Measurements from ENCODE around the gene SRP68. TPM values are rescaled to one million over a fixed set of nuclear protein-coding genes. Genes with fewer than 3 reads are reported as not detected.

Gene SRP68
- total and polyA plus RNA-seq, 9 of the 15 experiments (the other 6 are each of a cell fraction or from before 2014, with no cell fraction given), result 29.4 to 92.6 (median 36.2) TPM

DNA sequence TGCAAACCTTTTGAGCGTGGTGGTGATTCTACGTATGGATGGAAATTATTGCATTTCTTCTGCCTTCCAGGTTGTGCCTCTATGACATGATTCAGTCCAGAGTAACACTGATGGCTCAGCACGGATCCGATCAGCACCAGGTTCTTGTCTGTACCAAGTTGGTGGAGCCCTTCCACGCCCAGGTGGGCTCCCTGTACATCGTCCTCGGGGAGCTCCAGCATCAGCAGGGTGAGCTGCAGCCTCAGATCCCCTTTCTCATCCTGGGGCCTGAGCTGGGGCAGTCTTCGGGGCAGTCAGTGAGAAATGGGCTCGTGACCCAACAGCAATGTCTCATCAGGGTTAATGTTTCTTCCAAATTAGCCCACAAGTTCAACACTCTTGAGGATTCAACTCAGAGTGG lies 80.9 kb downstream of the SRP68 start:
- intact Hi-C loops (cut with micrococcal nuclease), result no loop called here
- H2AFZ ChIP-seq (ENCODE audit: low read depth, low read length), result no peak overlapping the region
- DNase-seq (ENCODE audit: extremely low read depth in 1 of 4, low spot score in 3 of 4) (no peak), ATAC-seq (no peak), FAIRE-seq (no peak)
- no peak overlapping the region for H3K27ac ChIP-seq (ENCODE audit: extremely low read depth, low read depth, low read length)
- H4K20me1 ChIP-seq (replicated peaks; ENCODE audit: control insufficient read depth, insufficient read depth, low read length), result no peaks in the 10 kb centered on the region
- no peaks in the 10 kb centered on the region for H3K9me1 ChIP-seq (ENCODE audit: control insufficient read depth, insufficient read depth, low read length)
- in situ Hi-C loops (cut with MboI), result no loop called here
- ChIA-PET POLR2A (interaction anchor here (0.6 to 1.5 kb wide), 2 partner anchors 18 to 36 kb away, joined by 3 to 4 read pairs; no protein-coding TSS in a partner anchor), CTCF (ENCODE audit: low intra/inter-chr PET ratio) (no interaction called here)
- H3K9ac ChIP-seq (ENCODE audit: insufficient read depth in 1 of 2, low read depth in 2 of 2, low read length in 2 of 2), result no peak overlapping the region; a peak in 1 of 4 replicates
- WGBS (ENCODE audit: insufficient coverage, low coverage, missing lambda C conversion rate), result 87% methylated on average over 9 of the region's 9 CpGs
- H3K79me2 ChIP-seq (ENCODE audit: control insufficient read depth, insufficient read depth, low read length), result no peaks in the 10 kb centered on the region
- no peak overlapping the region for H3K4me3 ChIP-seq
- no peaks in the 10 kb centered on the region for H3K9me3 ChIP-seq (replicated peaks; ENCODE audit: control insufficient read depth, insufficient read depth, low read depth, low read length)
- H3K4me1 ChIP-seq (replicated peaks in 1 of 2; ENCODE audit: control insufficient read depth in 2 of 2, insufficient read depth in 2 of 2, low read length in 2 of 2), result no peaks in the 10 kb centered on the region
- H3K36me3 ChIP-seq (ENCODE audit: control insufficient read depth, insufficient read depth, low read length), result peaks cover 22% of the 10 kb centered on the region; the same call in 2 of the 3 replicates
- no peaks in the 10 kb centered on the region for H3K27me3 ChIP-seq (ENCODE audit: control insufficient read depth in 2 of 2, insufficient read depth in 2 of 2, low read length in 2 of 2)
- BruUV-seq (replicated peaks), result no TSS peak
- H3K4me2 ChIP-seq (ENCODE audit: insufficient read depth, low read length), result no peak overlapping the region
- TF ChIP-seq, protein P1, sequence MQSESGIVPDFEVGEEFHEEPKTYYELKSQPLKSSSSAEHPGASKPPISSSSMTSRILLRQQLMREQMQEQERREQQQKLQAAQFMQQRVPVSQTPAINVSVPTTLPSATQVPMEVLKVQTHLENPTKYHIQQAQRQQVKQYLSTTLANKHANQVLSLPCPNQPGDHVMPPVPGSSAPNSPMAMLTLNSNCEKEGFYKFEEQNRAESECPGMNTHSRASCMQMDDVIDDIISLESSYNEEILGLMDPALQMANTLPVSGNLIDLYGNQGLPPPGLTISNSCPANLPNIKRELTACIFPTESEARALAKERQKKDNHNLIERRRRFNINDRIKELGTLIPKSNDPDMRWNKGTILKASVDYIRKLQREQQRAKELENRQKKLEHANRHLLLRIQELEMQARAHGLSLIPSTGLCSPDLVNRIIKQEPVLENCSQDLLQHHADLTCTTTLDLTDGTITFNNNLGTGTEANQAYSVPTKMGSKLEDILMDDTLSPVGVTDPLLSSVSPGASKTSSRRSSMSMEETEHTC (IDR thresholded peaks at IDR 0.05), result no peak
- TF ChIP-seq MYNN (IDR thresholded peaks at IDR 0.05), result no peak
- TF ChIP-seq MYNN (CRISPR knock-in tag; IDR thresholded peaks at IDR 0.05), result no peak
- TF ChIP-seq FOXM1 (IDR thresholded peaks at IDR 0.05; ENCODE audit: low read depth), result no peak
- TF ChIP-seq FOXM1 (CRISPR knock-in tag; IDR thresholded peaks at IDR 0.05; ENCODE audit: low read depth), result no peak
- no peak for TF ChIP-seq NFATC3 (IDR thresholded peaks at IDR 0.05)
- no peak for TF ChIP-seq HMGN3 (IDR thresholded peaks at IDR 0.05; ENCODE audit: borderline replicate concordance, extremely low read depth, insufficient read length, low read depth, low read length)
- TF ChIP-seq, protein P2, sequence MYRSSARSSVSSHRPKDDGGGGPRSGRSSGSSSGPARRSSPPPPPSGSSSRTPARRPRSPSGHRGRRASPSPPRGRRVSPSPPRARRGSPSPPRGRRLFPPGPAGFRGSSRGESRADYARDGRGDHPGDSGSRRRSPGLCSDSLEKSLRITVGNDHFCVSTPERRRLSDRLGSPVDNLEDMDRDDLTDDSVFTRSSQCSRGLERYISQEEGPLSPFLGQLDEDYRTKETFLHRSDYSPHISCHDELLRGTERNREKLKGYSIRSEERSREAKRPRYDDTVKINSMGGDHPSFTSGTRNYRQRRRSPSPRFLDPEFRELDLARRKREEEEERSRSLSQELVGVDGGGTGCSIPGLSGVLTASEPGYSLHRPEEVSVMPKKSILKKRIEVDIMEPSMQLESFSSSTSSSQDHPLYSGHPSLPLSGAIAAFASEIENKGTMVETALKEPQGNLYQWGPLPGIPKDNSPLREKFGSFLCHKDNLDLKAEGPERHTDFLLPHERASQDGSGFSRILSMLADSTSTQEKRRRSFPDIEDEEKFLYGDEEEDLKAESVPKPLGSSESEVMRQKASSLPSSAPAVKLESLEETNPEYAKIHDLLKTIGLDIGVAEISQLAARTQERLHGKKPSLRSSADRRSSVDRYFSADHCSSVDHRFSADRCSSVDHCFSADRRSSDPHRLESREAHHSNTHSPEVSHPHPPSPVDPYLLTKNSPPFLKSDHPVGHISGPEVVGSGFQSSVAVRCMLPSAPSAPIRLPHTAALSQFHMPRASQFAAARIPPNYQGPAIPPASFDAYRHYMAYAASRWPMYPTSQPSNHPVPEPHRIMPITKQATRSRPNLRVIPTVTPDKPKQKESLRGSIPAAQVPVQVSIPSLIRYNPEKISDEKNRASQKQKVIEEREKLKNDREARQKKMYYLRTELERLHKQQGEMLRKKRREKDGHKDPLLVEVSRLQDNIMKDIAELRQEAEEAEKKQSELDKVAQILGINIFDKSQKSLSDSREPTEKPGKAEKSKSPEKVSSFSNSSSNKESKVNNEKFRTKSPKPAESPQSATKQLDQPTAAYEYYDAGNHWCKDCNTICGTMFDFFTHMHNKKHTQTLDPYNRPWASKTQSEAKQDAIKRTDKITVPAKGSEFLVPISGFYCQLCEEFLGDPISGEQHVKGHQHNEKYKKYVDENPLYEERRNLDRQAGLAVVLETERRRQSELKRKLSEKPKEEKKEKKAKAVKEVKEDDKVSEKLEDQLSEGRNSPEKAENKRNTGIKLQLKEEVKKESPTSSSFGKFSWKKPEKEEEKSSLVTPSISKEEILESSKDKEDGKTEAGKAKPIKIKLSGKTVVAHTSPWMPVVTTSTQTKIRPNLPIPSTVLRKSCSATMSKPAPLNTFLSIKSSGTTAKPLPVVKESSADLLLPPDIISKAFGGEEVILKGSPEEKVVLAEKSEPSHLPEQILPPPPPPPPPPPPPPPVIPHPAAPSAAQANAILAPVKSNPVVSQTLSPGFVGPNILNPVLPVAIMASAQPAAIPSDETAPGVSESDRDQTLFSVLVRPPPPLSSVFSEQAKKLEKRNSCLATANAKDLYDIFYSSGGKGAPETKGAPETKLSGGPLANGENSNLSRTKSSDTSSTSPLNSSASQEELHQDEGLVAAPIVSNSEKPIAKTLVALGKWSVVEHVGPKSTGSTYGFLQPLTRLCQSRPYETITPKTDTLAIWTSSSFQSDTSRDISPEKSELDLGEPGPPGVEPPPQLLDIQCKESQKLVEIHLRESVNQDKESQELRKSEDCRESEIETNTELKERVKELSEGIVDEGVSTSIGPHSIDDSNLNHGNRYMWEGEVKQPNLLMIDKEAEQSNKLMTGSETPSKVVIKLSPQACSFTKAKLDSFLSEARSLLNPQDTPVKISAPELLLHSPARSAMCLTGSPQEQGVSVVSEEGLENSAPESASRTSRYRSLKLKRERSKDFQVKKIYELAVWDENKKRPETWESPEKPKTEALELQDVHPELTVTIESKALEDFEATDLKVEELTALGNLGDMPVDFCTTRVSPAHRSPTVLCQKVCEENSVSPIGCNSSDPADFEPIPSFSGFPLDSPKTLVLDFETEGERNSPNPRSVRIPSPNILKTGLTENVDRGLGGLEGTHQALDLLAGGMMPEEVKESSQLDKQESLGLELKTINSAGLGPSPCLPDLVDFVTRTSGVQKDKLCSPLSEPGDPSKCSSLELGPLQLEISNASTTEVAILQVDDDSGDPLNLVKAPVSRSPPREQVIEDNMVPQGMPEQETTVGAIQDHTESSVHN (IDR thresholded peaks at IDR 0.05; ENCODE audit: borderline replicate concordance in 1 of 2, low read depth in 1 of 2), result no peak
- TF ChIP-seq ZNF146 (CRISPR knock-in tag; IDR thresholded peaks at IDR 0.05; ENCODE audit: unreplicated experiment), result no peak
- TF ChIP-seq PRMT5 (CRISPR knock-in tag; IDR thresholded peaks at IDR 0.05), result no peak
